G401 (cell line): Measurements from ENCODE around the gene AVPI1. TPM values are rescaled to one million over a fixed set of nuclear protein-coding genes. Genes with fewer than 3 reads are reported as not detected.
A peak's percentile ranks its signal among the peaks of the same experiment; 100 is the strongest.

ENCODE experiments used
- DNase-seq: peaks from one replicate; pipeline ENCODE4 v3.0.0-alpha.2; 2015; ENCODE audit warnings: low spot score
- in situ Hi-C: cut with HindIII; loops from 2 replicates; pipeline ENCODE4 v1.10.0; 2016; ENCODE audit warnings: low sequenced_read_pairs, mixed read lengths
- total RNA-seq: library from RNA; depleted of rRNA; stranded (reverse); fragments of >200 nt; shearing (Covaris generic); gene quantifications from 2 replicates; pipeline ENCODE4 v1.2.3, GENCODE V29; 2014; rRNA removed

The AVPI1 gene
- total RNA-seq, result 19.1 and 24.4 TPM in 2 replicates

GRCh38 chr10:97686962-97687784 lies at the start of gene AVPI1:
TSS of gene AVPI1 (minus strand) at chr10:97687241. CDS start at chr10:97679905, 7,336 bp downstream.
- in situ Hi-C loops, result loop anchor here (5.0 kb wide), 1 partner anchor 40 kb away; no protein-coding TSS in a partner anchor
- peak; percentile 98 for DNase-seq

GRCh38 chr10:97736403-97736901 lies 49.4 kb upstream of the AVPI1 start:
- DNase-seq, result no peak
- in situ Hi-C loops, result no loop called here

- in situ Hi-C loops, result no loop called here
- no peak for DNase-seq
Observed at GRCh38 chr10:97734021-97734420, 47.0 kb upstream of the AVPI1 start.

- in situ Hi-C loops, result no loop called here
Observed at GRCh38 chr10:97733256-97733655, 46.2 kb upstream of the AVPI1 start.

GRCh38 chr10:97732052-97732359 lies 45.0 kb upstream of the AVPI1 start:
- DNase-seq, result no peak
- in situ Hi-C loops, result no loop called here

More at GRCh38 chr10:97733256-97733655, 46.2 kb upstream of the AVPI1 start:
- DNase-seq, result no peak

GRCh38 chr10:97731346-97732051 lies 44.5 kb upstream of the AVPI1 start:
- in situ Hi-C loops, result no loop called here
- peak; percentile 90 for DNase-seq

- in situ Hi-C loops, result loop anchor here (5.0 kb wide), 1 partner anchor 42 kb away; the partner anchor contains the start of gene AVPI1
- DNase-seq, result no peak
Observed at GRCh38 chr10:97729014-97729413, 42.0 kb upstream of the AVPI1 start.

- peak; percentile 40 for DNase-seq
- in situ Hi-C loops, result loop anchor here (5.0 kb wide), 1 partner anchor 39 kb away; the partner anchor contains the start of gene AVPI1
Observed at GRCh38 chr10:97726636-97727178, 39.7 kb upstream of the AVPI1 start.

- in situ Hi-C loops, result no loop called here
- no peak for DNase-seq
Observed at GRCh38 chr10:97724341-97724941, 37.4 kb upstream of the AVPI1 start.

GRCh38 chr10:97723001-97723400 lies 36.0 kb upstream of the AVPI1 start:
- in situ Hi-C loops, result no loop called here

GRCh38 chr10:97721871-97722780 lies 35.1 kb upstream of the AVPI1 start:
- in situ Hi-C loops, result no loop called here
- DNase-seq, result no peak

More at GRCh38 chr10:97723001-97723400, 36.0 kb upstream of the AVPI1 start:
- DNase-seq, result no peak

GRCh38 chr10:97719602-97720001 lies 32.6 kb upstream of the AVPI1 start:
- in situ Hi-C loops, result no loop called here
- no peak for DNase-seq

- no peak for DNase-seq
- in situ Hi-C loops, result no loop called here
Observed at GRCh38 chr10:97718659-97719142, 31.7 kb upstream of the AVPI1 start.

- in situ Hi-C loops, result no loop called here
- DNase-seq, result peak; percentile 30
Observed at GRCh38 chr10:97718178-97718577, 31.1 kb upstream of the AVPI1 start.

- in situ Hi-C loops, result no loop called here
- no peak for DNase-seq
Observed at GRCh38 chr10:97717627-97718026, 30.6 kb upstream of the AVPI1 start.

- in situ Hi-C loops, result no loop called here
- DNase-seq, result no peak
Observed at GRCh38 chr10:97715259-97715874, 28.3 kb upstream of the AVPI1 start.

GRCh38 chr10:97714401-97715258 lies 27.6 kb upstream of the AVPI1 start:
- in situ Hi-C loops, result no loop called here
- DNase-seq, result peak; percentile 55
